Activated T-helper 9 cell treated with anti-CD3 and anti-CD28 coated beads, Interleukin-2, amount 50 U/mL, for 16 hours (primary cell): ENCODE data around the gene TENT5C.

ENCODE experiments used
- DNase-seq: peaks from one replicate; pipeline ENCODE4 v3.0.0-alpha.2; 2020; ENCODE audit warnings: low read depth

Gene TENT5C

GRCh38 chr1:117573386-117574023 is 32.3 kb upstream of the TENT5C start:
- DNase-seq = no peak

GRCh38 chr1:117574161-117574835 is 31.6 kb upstream of the TENT5C start:
- no peak for DNase-seq

GRCh38 chr1:117575586-117576225 is 30.1 kb upstream of the TENT5C start:
- no peak for DNase-seq

GRCh38 chr1:117576236-117576635 is 29.6 kb upstream of the TENT5C start:
- DNase-seq = no peak

GRCh38 chr1:117577191-117577885 is 28.5 kb upstream of the TENT5C start:
- DNase-seq = no peak

GRCh38 chr1:117578466-117578865 is 27.4 kb upstream of the TENT5C start:
- DNase-seq = no peak

GRCh38 chr1:117579221-117579906 is 26.5 kb upstream of the TENT5C start:
- no peak for DNase-seq

GRCh38 chr1:117580436-117580835 is 25.4 kb upstream of the TENT5C start:
- DNase-seq = no peak

- DNase-seq = no peak
Observed at GRCh38 chr1:117580882-117581281, 25.0 kb upstream of the TENT5C start.

DNA sequence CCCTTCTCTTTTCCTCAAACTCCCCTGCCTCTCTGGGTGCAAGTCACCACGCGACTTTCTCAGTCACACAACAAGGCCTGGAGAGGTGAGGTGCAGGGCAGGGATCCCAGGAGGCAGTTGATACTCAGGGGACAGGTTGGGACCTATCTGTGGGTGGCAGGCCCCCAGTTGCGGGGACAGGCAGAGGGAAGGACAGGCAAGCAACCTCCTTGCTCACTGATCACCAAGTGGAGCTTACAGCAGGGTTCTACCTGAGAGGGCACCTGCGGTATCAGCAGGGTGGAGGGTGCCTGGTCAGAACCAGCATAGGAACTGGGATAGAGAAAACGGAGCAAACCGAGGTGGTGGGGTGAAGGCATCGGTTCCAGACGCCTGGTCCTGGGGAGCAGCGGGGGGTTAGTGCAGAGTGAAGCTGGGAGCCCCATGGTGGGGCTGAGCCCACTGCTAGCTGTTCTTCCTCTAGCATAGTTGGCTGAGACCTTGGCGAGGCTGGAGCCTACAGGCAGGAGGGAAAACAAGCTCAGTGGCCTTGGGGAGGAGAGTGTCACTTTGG is 24.4 kb upstream of the TENT5C start:
- no peak for DNase-seq

DNA sequence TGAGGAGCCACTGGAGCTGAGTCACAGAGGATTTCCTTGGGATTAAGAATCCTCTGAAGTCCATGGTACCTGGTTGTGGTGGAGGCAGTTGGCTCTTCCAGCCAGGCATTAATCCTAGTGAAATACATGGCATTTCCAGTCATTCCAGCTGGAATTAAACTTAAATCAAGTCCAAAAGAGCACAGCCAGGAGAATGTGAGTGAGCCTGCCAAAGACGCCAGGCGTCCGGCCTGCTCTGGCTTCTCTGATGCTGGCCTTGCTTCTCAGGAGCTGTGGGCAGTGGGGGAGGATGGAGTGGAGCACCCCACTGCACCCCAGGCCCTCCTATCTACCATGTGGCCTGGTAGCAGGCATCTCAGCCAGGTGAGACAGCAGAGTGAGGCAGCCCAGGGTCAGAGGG is 23.4 kb upstream of the TENT5C start:
- DNase-seq = no peak

DNA sequence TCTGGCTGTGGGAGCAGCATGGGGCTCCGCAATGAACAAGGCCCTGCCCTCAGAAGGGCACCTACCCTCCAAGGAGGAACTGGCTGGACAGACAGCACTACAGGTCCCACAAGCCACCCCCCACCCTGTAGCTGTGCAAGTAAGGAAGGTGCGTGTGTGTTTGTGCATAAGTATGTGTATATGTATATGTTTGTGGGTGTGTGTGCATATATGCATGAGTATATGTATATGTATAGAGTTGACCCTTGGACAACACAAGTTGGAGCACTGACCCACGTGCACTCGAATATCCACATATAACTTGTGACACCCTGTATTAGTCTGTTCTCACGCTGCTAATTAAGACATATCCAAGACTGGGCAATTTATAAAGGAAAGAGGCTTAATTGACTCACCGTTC is 22.6 kb upstream of the TENT5C start:
- no peak for DNase-seq

DNA sequence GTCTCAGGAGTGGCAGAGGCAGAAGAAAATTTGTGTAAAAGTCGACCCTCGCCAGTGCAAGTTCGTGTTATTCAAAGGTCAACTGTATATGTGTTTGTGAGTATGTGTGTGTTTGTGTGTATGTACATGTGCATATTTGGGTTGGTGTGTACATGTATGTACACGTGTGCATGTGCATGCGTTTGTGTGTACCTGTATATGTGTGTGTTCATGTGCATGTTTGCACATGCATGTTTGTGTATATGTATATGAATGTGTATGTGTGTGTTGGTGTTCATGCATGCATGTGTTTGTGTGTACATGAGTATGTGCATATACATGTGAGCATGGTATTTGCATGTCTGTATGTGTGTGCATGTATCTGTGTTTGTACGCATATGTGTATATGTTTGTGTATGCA is 21.7 kb upstream of the TENT5C start:
- DNase-seq = no peak

DNA sequence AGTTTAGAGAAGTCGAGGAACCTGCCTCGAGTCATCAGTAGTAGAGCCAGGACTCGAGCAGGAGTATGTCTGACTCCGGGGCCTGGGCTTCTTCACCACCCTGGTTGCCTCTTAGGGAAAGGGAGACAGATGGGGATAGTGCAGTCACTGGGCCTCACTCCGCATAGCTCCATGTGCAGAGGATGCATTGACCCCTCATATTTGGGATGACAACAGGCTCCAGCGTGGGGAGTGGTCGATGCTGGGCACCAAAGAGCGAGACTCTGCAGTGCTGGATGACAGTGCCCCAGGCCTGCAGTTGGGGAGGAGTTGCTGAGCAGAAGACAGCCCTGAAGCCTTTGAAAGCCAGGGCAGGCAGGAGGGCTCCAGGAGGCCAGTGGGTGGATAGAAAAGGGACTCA is 20.8 kb upstream of the TENT5C start:
- no peak for DNase-seq

- no peak for DNase-seq
Observed at GRCh38 chr1:117586337-117586736, 19.5 kb upstream of the TENT5C start.

- DNase-seq = no peak
Observed at GRCh38 chr1:117586747-117587498, 18.9 kb upstream of the TENT5C start.

DNA sequence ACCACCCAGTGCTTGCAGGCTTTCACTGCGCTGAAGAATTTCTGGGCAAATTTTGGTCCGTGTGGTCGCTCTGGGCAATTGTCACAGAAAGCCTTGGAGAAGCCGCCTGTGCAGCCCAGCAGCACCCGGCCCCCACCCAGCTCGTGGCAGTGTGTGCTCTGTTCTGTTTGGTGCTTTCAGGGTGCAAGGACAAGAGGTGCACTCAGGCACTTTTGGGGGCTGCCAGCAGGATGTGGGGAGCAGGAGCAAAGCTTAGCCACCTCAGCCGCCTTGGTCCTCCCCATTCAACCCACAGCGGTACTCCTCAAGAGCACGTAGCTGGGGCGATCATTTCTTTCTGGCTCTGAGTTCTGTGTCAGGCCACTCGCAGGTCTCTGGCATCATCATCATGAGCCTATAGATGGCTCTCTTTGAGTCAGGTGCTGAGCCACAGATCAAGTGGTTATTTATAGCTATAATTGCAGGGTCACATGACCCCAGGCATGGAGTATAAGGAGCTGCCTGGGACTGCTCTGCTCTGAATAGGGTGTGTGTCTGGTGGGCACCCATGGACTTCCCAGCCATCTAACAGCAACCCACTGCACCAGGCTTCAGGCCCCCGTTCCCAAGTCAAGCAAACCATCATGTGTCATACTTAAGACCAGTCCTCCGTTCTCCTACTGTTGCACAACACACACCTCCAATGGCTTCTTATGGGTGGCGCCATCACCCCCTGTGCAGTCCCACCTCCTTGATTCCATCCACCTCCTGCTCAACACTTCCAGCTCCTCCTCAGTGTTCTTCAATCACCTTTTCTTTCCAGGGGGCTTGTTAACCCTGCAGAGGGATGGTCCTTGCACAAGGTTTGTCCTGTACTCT is 18.1 kb upstream of the TENT5C start:
- no peak for DNase-seq

DNA sequence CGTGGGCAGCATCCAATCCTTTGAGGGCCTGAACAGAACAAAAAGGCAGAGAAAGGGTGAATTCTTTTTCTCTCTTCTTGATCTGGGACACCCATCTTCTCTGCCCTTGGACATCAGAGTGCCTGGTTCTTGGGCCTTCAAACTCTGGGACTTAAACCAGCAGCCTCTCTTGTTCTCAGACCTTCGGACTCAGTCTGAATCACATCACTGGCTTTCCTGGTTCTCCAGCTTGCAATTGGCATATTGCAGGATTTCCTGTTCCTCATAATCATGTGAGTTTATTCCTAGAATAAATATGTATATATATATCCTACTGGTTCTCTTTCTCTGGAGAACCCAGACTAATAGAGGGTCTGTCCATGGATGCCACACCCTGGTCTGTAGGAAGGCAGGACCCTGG is 16.3 kb upstream of the TENT5C start:
- no peak for DNase-seq

DNA sequence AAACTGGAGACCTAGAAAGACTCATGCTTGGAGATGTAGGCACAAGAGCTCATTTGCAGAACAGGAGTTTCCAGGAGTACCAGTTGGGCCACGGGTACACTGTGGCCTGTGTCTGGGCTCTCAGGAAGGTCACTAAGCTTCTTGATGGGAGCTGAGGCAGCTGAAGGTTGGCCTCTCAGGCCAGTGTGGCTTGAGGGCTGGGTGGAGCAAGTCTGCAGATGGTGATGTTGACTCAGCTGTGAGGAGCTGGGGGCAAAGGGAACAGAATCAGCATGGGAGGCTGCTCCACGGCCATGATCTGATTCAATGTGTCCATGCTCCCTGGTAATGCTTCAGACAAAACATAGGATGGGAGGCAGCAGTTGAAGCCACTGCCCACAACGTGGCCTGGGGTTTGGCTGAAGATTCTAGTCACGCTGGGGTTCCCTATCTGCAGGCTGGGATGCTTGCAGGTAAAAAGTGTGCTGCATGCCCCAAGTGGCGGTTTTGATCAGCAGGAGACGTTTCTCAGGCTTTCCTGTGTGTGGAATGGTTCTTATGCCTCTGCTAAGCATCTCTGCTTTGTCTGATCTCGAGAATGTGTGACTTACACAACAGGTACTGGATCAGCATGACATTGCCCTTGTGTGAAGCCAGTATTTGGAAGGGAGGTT is 15.4 kb upstream of the TENT5C start:
- no peak for DNase-seq

GRCh38 chr1:117591252-117591651 is 14.6 kb upstream of the TENT5C start:
- no peak for DNase-seq
